GM12878 (cell line): Measurements from ENCODE around the gene IP6K3. TPM values are rescaled to one million over a fixed set of nuclear protein-coding genes. Genes with fewer than 3 reads are reported as not detected.
A peak's percentile ranks its signal among the peaks of the same experiment; 100 is the strongest.

Source experiments
- ATAC-seq: fragments of 200-7000 bp; cut with Tn5 transposase; 3 replicates; pipeline ENCODE4 v1.9.1; 2020; ENCODE audit warnings: mild to moderate bottlenecking, moderate library complexity
- BruUV-seq: library from RNA; stranded (reverse); fragments of 400-500 nt; replicated peaks from 2 replicates; lab custom pipeline; 2021; lab: Mats Ljungman, UMichigan
- CTCF ChIA-PET: fragments of 300-600 bp; sonication (Branson Sonifier 250); formaldehyde crosslinking; extraction: SDS; loops from one replicate; lab custom pipeline; 2021; ENCODE audit warnings: inconsistent platforms; lab: Yijun Ruan, JAX
- POLR2A ChIA-PET: fragments of 350-600 bp; formaldehyde crosslinking; extraction: SDS; loops from one replicate; lab custom pipeline; 2021; ENCODE audit warnings: inconsistent platforms; lab: Charles Lee
- RAD21 ChIA-PET: fragments of 300-600 bp; sonication (Branson Sonifier 250); formaldehyde crosslinking; loops from one replicate; lab custom pipeline; 2023; ENCODE audit warnings: antibody characterized with exemption; ENCODE audit not compliant: unreplicated experiment; lab: Charles Lee
- SMC1A ChIA-PET: fragments of 300-600 bp; sonication (Branson Sonifier 250); formaldehyde crosslinking; loops from one replicate; lab custom pipeline; 2023; ENCODE audit not compliant: unreplicated experiment, uncharacterized antibody; lab: Charles Lee
- DNase-seq: peaks from one replicate; pipeline ENCODE4 v3.0.0-alpha.2; 2011; ENCODE audit warnings: low read depth, low spot score
- FAIRE-seq: peaks from 3 replicates; lab custom pipeline; 2011; peaks lifted over from hg19 to GRCh38; lab: Jason Lieb, UNC
- H2AFZ ChIP-seq: 2 replicates; pipeline ENCODE4 v1.6.0; 2011; ENCODE audit warnings: low read depth, low read length, control low read depth; ENCODE audit not compliant: control insufficient read depth
- H3K27ac ChIP-seq: 2 replicates; pipeline ENCODE4 v1.5.1; 2011; ENCODE audit warnings: control low read depth; ENCODE audit not compliant: control insufficient read depth, insufficient read depth
- H3K27me3 ChIP-seq, 2 experiments: replicated peaks in 1 of 2; 2 replicates each; pipeline versions ENCODE4 v1.6.0 to v1.6.1; 2011; ENCODE audit warnings: low read length in 1 of 2; ENCODE audit not compliant: control insufficient read depth in 2 of 2, insufficient read depth in 2 of 2
- H3K36me3 ChIP-seq, 2 experiments: 2 replicates each; pipeline ENCODE4 v1.5.1; 2011; ENCODE audit warnings: low read length in 1 of 2; ENCODE audit not compliant: control insufficient read depth in 2 of 2, insufficient read depth in 2 of 2
- H3K4me1 ChIP-seq: 2 replicates; pipeline ENCODE4 v1.6.1; 2011; ENCODE audit warnings: mild to moderate bottlenecking, low read length, moderate library complexity, mixed read lengths; ENCODE audit not compliant: control insufficient read depth, insufficient read depth
- H3K4me2 ChIP-seq: 2 replicates; pipeline ENCODE4 v1.6.0; 2011; ENCODE audit warnings: control low read depth; ENCODE audit not compliant: control insufficient read depth, insufficient read depth
- H3K4me3 ChIP-seq: fragments of 200-600 bp; sonication (generic); 2 replicates; pipeline ENCODE4 v1.5.1; 2016
- H3K79me2 ChIP-seq: 2 replicates; pipeline ENCODE4 v1.6.0; 2011; ENCODE audit warnings: low read length; ENCODE audit not compliant: control insufficient read depth, insufficient read depth
- H3K9ac ChIP-seq: 2 replicates; pipeline ENCODE4 v1.8.0; 2011; ENCODE audit warnings: low read length, control low read depth, mixed read lengths; ENCODE audit not compliant: control insufficient read depth, insufficient read depth
- H3K9me3 ChIP-seq: replicated peaks from 3 replicates; pipeline ENCODE4 v1.5.1; 2011; ENCODE audit warnings: mild to moderate bottlenecking, low read length; ENCODE audit not compliant: control insufficient read depth, insufficient read depth
- H4K20me1 ChIP-seq: 2 replicates; pipeline ENCODE4 v1.6.0; 2011; ENCODE audit not compliant: control insufficient read depth, insufficient read depth
- CEBPB ChIP-seq, 2 experiments: fragments of 150-350 bp in 1 of 2; IDR thresholded peaks; 2 replicates each; pipeline ENCODE4 v1.6.1; 2012 to 2014; ENCODE audit warnings: low read depth in 2 of 2, low read length in 2 of 2, borderline replicate concordance in 1 of 2, inconsistent platforms in 1 of 2
- POLR2A ChIP-seq: IDR thresholded peaks from 2 replicates; pipeline ENCODE4 v1.6.1; 2011; ENCODE audit warnings: low read depth, mild to moderate bottlenecking, low read length
- POLR2AphosphoS2 ChIP-seq: IDR thresholded peaks from 2 replicates; pipeline ENCODE4 v1.6.1; 2011; ENCODE audit warnings: low read depth, mild to moderate bottlenecking, low read length, improper control_type of control experiment, moderate library complexity
- POLR2AphosphoS5 ChIP-seq: IDR thresholded peaks from 2 replicates; pipeline ENCODE4 v1.6.1; 2011; ENCODE audit warnings: mild to moderate bottlenecking, low read length, inconsistent platforms
- SUPT20H ChIP-seq: IDR thresholded peaks from 2 replicates; pipeline ENCODE4 v1.6.1; 2011; ENCODE audit warnings: low read depth, mild to moderate bottlenecking, low read length, moderate library complexity, borderline replicate concordance; ENCODE audit not compliant: control insufficient read depth
- WGBS: methylation state at CpG from one replicate; pipeline ENCODE4 v1.1.6; 2016; ENCODE audit warnings: low lambda C conversion rate; ENCODE audit not compliant: insufficient replicate concordance, insufficient coverage; ENCODE audit errors: missing lambda C conversion rate; 5-methylcytosine and 5-hydroxymethylcytosine counted together
- in situ Hi-C: fragments of 300-500 bp; cut with MboI; formaldehyde crosslinking; loops from 9 replicates; pipeline ENCODE4 v1.14.3; 2018; ENCODE audit warnings: mixed read lengths
- intact Hi-C: fragments of 100-400 bp; cut with micrococcal nuclease; formaldehyde crosslinking; loops from one replicate; pipeline ENCODE4 v1.14.2; 2022; ENCODE audit not compliant: unreplicated experiment
- polyA plus RNA-seq, 11 experiments: library from polyadenylated mRNA; depleted of rRNA in 4 of 11; unstranded in 6 of 11; stranded (reverse) in 5 of 11; fragments of >200 nt; fragmentation: Nextera tagmentation in 4 of 11; fragmentation: Illumina TruSeq in 1 of 11; extraction: Ambion mirVana in 4 of 11; extraction: Trizol in 1 of 11; gene quantifications; 1 replicate in 1 of 11; 2 replicates in 10 of 11; pipeline versions ENCODE4 v1.2.1 to v1.2.3, GENCODE V29; 2011 to 2016; ENCODE audit warnings: inconsistent platforms in 2 of 11, missing spikeins in 2 of 11, low read depth in 1 of 11
- total RNA-seq, 4 experiments: library from RNA; depleted of rRNA in 3 of 4; stranded (reverse); fragments of >200 nt in 3 of 4; fragmentation: Illumina TruSeq in 1 of 4; extraction: Trizol in 1 of 4; gene quantifications; 2 replicates each; pipeline versions ENCODE4 v1.2.1 to v1.2.3, GENCODE V29; 2013 to 2021
- TF ChIP-seq, protein P1 (sequence below): IDR thresholded peaks from 2 replicates; pipeline ENCODE4 v1.6.1; 2011; ENCODE audit warnings: borderline replicate concordance, low read depth, mild to moderate bottlenecking, moderate library complexity, low read length; ENCODE audit not compliant: insufficient read depth, poor library complexity, severe bottlenecking
- TF ChIP-seq, protein P2 (sequence below): fragments of 450-650 bp; IDR thresholded peaks from 2 replicates; pipeline ENCODE4 v1.6.1; 2016; ENCODE audit warnings: mild to moderate bottlenecking

Gene IP6K3
- total and polyA plus RNA-seq, 10 of the 15 experiments (the other 5 are each of a cell fraction or from before 2014, with no cell fraction given) = 0.02 to 0.15 (median 0.09) TPM; not detected in 7

DNA sequence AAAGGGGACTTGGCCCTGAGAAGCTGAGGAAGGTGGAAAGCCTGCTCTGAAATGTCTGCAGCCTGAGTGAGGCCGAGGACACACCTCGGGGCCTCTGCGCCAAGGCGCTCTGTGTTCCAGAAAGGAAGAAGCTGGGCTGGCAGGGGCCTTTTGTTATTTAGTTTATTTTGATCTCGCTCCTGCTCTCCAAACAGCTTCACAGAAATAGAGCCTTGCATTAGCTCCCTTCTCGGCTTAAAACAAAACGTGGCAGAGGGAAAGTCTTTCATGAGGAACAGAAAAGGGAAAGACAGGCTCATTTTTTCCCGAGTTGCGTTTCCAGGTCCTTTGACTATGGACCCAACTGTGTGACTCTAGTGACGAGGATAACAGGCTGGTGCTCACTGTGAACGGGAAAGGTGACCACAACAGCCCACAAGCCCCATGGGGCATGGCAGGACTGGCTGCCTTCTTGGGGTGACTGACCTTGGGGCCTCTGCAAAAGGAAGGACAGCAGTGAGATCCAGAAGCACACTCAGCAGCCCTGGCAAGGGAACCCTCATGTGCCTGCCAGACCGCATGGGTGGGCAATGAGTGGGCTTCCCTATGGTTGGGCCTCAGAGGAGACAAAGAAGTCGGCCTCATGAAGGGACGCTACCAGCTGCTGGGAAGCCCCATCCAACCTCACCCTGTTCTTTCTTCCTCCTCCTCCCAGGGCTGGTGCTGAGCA, 23.6 kb upstream of the IP6K3 start:
- intact Hi-C loops (no loop called here), in situ Hi-C loops (no loop called here)
- H3K36me3 ChIP-seq = no peaks in the 10 kb centered on the region; a peak in 2 of 4 replicates
- CTCF ChIA-PET = interaction anchor here (1.0 to 5.9 kb wide), 17 partner anchors 9 to 592 kb away, joined by 3 to 49 read pairs (median 5); partner anchors contain the start of gene UQCC2
- SMC1A ChIA-PET = interaction anchor here (1.5 to 2.6 kb wide), 2 partner anchors 59 to 257 kb away, joined by 3 to 9 read pairs; partner anchors contain the start of gene UQCC2
- no peaks in the 10 kb centered on the region for H3K9me3 ChIP-seq
- H3K9ac ChIP-seq = no peak overlapping the region
- FAIRE-seq = no peak
- no peak overlapping the region for H3K4me3 ChIP-seq
- H3K4me1 ChIP-seq = no peaks in the 10 kb centered on the region; the same call in 1 of the 2 replicates
- ATAC-seq = no peak
- RAD21 ChIA-PET = interaction anchor here (1.3 to 4.6 kb wide), 4 partner anchors 70 to 257 kb away, joined by 3 to 25 read pairs (median 6); no protein-coding TSS in a partner anchor
- H2AFZ ChIP-seq = no peak overlapping the region
- H3K79me2 ChIP-seq = no peaks in the 10 kb centered on the region
- H3K27ac ChIP-seq = no peak overlapping the region
- no peak overlapping the region for H3K4me2 ChIP-seq
- TF ChIP-seq CEBPB (IDR thresholded peaks at IDR 0.05; ENCODE audit: borderline replicate concordance in 1 of 2, low read depth in 2 of 2, low read length in 2 of 2) (no peak), POLR2AphosphoS5 (no peak), SUPT20H (no peak), POLR2AphosphoS2 (peak; percentile 63; the same call in 1 of the 2 replicates), POLR2A (peak; percentile 72)
- TF ChIP-seq, protein P1, sequence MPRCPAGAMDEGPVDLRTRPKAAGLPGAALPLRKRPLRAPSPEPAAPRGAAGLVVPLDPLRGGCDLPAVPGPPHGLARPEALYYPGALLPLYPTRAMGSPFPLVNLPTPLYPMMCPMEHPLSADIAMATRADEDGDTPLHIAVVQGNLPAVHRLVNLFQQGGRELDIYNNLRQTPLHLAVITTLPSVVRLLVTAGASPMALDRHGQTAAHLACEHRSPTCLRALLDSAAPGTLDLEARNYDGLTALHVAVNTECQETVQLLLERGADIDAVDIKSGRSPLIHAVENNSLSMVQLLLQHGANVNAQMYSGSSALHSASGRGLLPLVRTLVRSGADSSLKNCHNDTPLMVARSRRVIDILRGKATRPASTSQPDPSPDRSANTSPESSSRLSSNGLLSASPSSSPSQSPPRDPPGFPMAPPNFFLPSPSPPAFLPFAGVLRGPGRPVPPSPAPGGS = peak; percentile 8
- TF ChIP-seq, protein P2, sequence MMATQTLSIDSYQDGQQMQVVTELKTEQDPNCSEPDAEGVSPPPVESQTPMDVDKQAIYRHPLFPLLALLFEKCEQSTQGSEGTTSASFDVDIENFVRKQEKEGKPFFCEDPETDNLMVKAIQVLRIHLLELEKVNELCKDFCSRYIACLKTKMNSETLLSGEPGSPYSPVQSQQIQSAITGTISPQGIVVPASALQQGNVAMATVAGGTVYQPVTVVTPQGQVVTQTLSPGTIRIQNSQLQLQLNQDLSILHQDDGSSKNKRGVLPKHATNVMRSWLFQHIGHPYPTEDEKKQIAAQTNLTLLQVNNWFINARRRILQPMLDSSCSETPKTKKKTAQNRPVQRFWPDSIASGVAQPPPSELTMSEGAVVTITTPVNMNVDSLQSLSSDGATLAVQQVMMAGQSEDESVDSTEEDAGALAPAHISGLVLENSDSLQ = no peak
- BruUV-seq = no TSS peak
- POLR2A ChIA-PET = interaction anchor here (1.4 kb wide), 1 partner anchor 257 kb away, joined by 3 read pairs; no protein-coding TSS in a partner anchor
- no peaks in the 10 kb centered on the region; a peak in 1 of 4 replicates for H3K27me3 ChIP-seq
- no peak for DNase-seq
- 36% methylated on average over 14 of the region's 14 CpGs for WGBS
- no peaks in the 10 kb centered on the region for H4K20me1 ChIP-seq
